Measurements from ENCODE around the gene NT5C1A. TPM values are rescaled to one million over a fixed set of nuclear protein-coding genes. Genes with fewer than 3 reads are reported as not detected.

The NT5C1A gene
- total RNA-seq, 1 experiment from 2014 or later = not detected

GRCh38 chr1:39633422-39633821, 38.5 kb downstream of the NT5C1A start:
- Histone ChIP-seq H3K9me3 (ENCODE audit: control insufficient read depth, low read depth, low read length) (no peaks in the 10 kb centered on the region), H2BK15ac (ENCODE audit: low read depth, low read length) (no peak overlapping the region), H3K79me2 (ENCODE audit: insufficient read depth, low read length) (no peaks in the 10 kb centered on the region), H3K23ac (ENCODE audit: insufficient read length, low read depth, low read length) (no peak overlapping the region), H3K27me3 (ENCODE audit: insufficient read depth, low read length) (peaks cover 10% of the 10 kb centered on the region; the same call in 1 of the 2 replicates), H3K14ac (ENCODE audit: insufficient read depth, low read length) (no peak overlapping the region), H3K9ac (ENCODE audit: extremely low read depth, insufficient read length, low read length) (no peak overlapping the region), H2BK20ac (ENCODE audit: low read depth, low read length, poor library complexity, severe bottlenecking) (no peak overlapping the region), H4K8ac (replicated peaks; ENCODE audit: insufficient read length, low read depth, low read length) (no peak overlapping the region), H3K79me1 (ENCODE audit: insufficient read depth, low read depth, low read length, poor library complexity, severe bottlenecking) (no peaks in the 10 kb centered on the region), H2BK5ac (ENCODE audit: insufficient read length, low read length) (no peak overlapping the region), H3K4me1 (ENCODE audit: insufficient read depth, low read length) (peaks cover 3% of the 10 kb centered on the region; the same call in 1 of the 2 replicates), H3K27ac (ENCODE audit: insufficient read length, low read depth, low read length) (no peak overlapping the region), H2BK120ac (ENCODE audit: low read depth, low read length, poor library complexity, severe bottlenecking) (no peak overlapping the region), H3K23me2 (ENCODE audit: insufficient read length, low read depth, low read length, poor library complexity, severe bottlenecking) (no peaks in the 10 kb centered on the region), H3K56ac (ENCODE audit: insufficient read length, low read depth, low read length) (no peak overlapping the region), H4K91ac (ENCODE audit: insufficient read length, low read depth, low read length) (no peak overlapping the region), H3K18ac (ENCODE audit: insufficient read length, low read depth, low read length) (no peak overlapping the region), H3K4me2 (ENCODE audit: insufficient read depth, insufficient read length, low read length) (peak overlapping the region; percentile 15), H3T11ph (ENCODE audit: low read length) (no peak overlapping the region), H2BK12ac (ENCODE audit: insufficient read length, low read depth, low read length) (no peak overlapping the region), H2AK5ac (ENCODE audit: insufficient read length, low read length) (no peak overlapping the region), H4K5ac (ENCODE audit: insufficient read length, low read depth, low read length) (no peak overlapping the region), H4K20me1 (ENCODE audit: control insufficient read depth, insufficient read depth, insufficient read length) (no peaks in the 10 kb centered on the region), H2AFZ (ENCODE audit: low read length) (no peak overlapping the region), H3K4ac (ENCODE audit: low read depth, low read length) (no peak overlapping the region)
- Mint-ChIP-seq H3K4me1 (peaks cover 16 to 18% of the 10 kb centered on the region in 2 experiments), H3K27me3 (ENCODE audit: low read depth) (peaks cover 98% of the 10 kb centered on the region), H3K4me3 (peak overlapping the region; percentile 50 to 76), H3K36me3 (ENCODE audit: insufficient read depth in 1 of 3, low read depth in 3 of 3) (no peaks in the 10 kb centered on the region), H3K9me3 (no peaks in the 10 kb centered on the region), H3K27ac (no peak overlapping the region)
- no peak for DNase-seq
- WGBS (ENCODE audit: extremely low coverage, insufficient read length, low lambda C conversion rate) = no CpG with 5 or more reads among the region's 3 CpGs
- no peak for TF ChIP-seq CTCF (conservative IDR thresholded peaks at IDR 0.05)
